NB4 (cell line): ENCODE data around the gene CD96.

Experiments
- MYC ChIP-seq: IDR thresholded peaks from 2 replicates; pipeline ENCODE4 v1.6.1; 2011; ENCODE audit warnings: low read depth, low read length
- POLR2A ChIP-seq: IDR thresholded peaks from 2 replicates; pipeline ENCODE4 v1.6.1; 2011; ENCODE audit warnings: mild to moderate bottlenecking; ENCODE audit not compliant: insufficient read length; ENCODE audit errors: extremely low read depth
- TF ChIP-seq, protein P1 (sequence below): IDR thresholded peaks from one replicate; pipeline ENCODE4 v1.5.1; 2012; ENCODE audit warnings: low read depth, low read length

DNA sequence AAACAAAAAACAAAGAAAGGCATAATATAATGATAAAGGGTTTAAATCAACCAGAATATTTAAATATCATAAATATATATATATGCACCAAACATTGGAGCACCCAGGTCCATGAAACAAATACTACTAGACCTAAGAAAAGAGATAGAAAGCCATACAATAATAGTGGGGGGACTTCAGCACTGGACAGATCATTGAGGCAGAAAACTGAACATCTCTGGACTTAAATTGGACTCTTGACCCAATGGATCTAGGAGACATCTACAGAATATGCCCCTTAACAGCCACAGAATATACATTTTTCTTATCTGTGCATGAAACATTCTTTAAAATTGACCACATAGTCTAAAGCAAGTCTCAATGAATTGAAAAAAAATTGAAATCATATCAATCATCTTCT is 48.7 kb upstream of the CD96 start:
- TF ChIP-seq, protein P1, sequence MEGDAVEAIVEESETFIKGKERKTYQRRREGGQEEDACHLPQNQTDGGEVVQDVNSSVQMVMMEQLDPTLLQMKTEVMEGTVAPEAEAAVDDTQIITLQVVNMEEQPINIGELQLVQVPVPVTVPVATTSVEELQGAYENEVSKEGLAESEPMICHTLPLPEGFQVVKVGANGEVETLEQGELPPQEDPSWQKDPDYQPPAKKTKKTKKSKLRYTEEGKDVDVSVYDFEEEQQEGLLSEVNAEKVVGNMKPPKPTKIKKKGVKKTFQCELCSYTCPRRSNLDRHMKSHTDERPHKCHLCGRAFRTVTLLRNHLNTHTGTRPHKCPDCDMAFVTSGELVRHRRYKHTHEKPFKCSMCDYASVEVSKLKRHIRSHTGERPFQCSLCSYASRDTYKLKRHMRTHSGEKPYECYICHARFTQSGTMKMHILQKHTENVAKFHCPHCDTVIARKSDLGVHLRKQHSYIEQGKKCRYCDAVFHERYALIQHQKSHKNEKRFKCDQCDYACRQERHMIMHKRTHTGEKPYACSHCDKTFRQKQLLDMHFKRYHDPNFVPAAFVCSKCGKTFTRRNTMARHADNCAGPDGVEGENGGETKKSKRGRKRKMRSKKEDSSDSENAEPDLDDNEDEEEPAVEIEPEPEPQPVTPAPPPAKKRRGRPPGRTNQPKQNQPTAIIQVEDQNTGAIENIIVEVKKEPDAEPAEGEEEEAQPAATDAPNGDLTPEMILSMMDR, result no peak
- TF ChIP-seq MYC (no peak), POLR2A (no peak)
